ENCODE data around the gene UBAC2. TPM values are rescaled to one million over a fixed set of nuclear protein-coding genes. Genes with fewer than 3 reads are reported as not detected.

Gene UBAC2
- polyA plus RNA-seq, 3 donors = 98.7 to 109 (median 101) TPM

DNA sequence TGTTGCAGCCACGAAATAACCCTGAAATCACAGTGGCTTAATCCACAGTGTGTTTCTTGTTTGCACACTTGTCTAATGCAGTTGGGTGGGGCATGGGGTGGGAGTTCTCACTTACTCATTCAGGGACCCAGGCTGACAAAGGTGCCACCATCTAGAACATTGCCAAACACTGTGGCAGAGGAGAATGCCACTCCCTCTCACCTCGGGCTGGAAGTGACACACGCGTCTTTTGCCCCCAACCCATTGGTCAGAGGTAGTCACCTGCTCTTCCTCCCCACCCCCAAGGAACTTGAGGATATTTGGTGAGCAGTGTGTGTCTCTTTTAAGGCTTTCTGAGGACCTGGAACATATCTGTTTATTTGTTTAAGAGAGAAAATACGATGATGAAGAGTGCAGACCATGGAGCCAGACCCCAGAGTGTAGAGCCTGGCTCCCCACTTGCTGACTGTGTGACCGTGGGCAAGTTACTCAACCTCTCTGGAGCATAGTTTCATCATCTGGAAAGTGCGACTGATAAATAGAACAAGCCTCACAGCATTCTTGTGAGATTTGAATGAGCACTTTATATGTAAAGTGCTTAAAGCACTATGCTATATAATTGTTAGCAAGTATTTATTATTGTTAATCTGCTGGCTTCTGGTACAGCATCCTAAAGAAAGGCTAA lies 89.2 kb downstream of the UBAC2 start:
- no peak for DNase-seq (ENCODE audit: low read depth in 3 of 3, low spot score in 2 of 3)

DNA sequence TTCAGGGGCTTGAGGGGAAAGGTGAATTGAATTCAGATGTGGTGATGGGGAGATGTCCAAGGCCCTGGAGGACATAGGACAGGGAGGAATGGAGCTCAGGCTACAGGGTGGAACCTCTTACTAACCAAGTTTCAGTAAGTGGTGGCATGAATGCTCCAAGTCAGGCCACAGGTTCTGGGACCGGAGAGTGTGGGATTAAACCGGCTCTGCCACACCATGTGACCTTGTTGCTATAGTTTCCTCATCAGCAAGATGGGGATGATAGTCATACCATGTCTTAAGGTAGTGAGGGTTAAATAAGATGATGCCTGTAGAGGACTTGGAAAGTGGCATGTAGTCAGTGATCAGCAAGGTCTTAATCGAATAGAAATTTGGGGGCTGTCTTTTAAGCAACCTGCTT lies 90.2 kb downstream of the UBAC2 start:
- DNase-seq (ENCODE audit: low read depth in 3 of 3, low spot score in 2 of 3) = no peak

DNA sequence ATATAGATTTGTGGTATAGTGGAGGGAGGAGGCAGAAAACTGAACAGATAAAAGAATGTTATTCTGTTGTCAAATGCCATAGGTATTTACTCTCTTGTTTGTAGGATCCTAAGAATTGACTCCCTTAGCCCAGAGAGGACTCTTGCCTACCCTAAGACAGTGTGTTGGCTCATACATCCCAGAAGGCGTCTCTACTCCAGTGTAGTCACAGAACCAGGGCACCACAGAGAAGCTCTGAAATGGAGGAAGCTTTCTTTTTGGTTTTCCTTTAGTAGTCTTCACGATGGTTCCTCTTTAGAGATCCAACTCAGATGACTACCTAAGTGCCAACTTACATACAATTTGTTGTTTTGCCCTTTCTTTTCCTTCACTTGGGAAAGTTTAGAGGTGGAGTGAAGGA lies 92.5 kb downstream of the UBAC2 start:
- no peak for DNase-seq (ENCODE audit: low read depth in 3 of 3, low spot score in 2 of 3)

GRCh38 chr13:99294198-99294597 lies 93.5 kb downstream of the UBAC2 start:
- DNase-seq (ENCODE audit: low read depth in 3 of 3, low spot score in 2 of 3) = no peak

DNA sequence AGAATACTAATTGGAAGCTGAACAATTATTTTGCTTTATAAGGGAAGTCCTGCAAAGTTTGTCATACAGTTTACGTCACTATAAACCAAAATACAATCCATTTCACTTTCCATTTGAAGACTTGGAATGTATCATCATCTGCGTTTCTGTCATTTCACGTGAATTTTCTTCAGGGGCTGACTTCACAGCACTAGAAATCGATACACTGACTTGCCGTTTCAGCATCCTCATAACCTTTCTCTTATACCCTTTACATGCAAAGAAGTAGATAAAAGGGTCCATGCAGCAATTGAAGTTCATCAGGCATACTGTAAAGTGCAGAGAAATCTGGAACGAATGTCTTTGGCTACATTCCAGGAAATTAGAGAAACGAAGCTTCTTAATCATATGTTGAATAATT lies 94.3 kb downstream of the UBAC2 start:
- no peak for DNase-seq (ENCODE audit: low read depth in 3 of 3, low spot score in 2 of 3)

GRCh38 chr13:99295488-99296252 lies 95.0 kb downstream of the UBAC2 start:
- DNase-seq (ENCODE audit: low read depth in 3 of 3, low spot score in 2 of 3) = no peak

- no peak for DNase-seq (ENCODE audit: low read depth in 3 of 3, low spot score in 2 of 3)
Measured at GRCh38 chr13:99296398-99296797, 95.7 kb downstream of the UBAC2 start.

- DNase-seq (ENCODE audit: low read depth in 3 of 3, low spot score in 2 of 3) = no peak
Measured at GRCh38 chr13:99297331-99297730, 96.7 kb downstream of the UBAC2 start.

DNA sequence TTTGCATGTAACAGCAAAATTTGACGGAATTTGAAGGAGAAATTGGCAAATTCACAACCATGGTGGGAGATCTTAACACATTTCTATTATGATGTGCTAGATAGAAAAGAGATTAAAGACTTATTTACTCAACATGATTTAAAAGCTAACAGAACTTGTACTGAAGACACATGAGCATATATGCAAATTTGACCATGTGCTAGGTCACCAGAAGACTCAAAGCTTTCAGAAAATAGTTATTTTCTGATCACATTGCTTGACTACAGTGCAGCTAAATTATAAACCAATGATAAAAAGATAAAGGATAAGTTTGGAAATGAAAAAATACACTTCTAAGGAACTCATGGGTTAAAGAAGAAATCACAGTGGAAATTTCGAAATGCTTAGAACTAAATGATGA lies 97.4 kb downstream of the UBAC2 start:
- DNase-seq (ENCODE audit: low read depth in 3 of 3, low spot score in 2 of 3) = no peak

- no peak for DNase-seq (ENCODE audit: low read depth in 3 of 3, low spot score in 2 of 3)
Measured at GRCh38 chr13:99299256-99299919, 98.7 kb downstream of the UBAC2 start.

DNA sequence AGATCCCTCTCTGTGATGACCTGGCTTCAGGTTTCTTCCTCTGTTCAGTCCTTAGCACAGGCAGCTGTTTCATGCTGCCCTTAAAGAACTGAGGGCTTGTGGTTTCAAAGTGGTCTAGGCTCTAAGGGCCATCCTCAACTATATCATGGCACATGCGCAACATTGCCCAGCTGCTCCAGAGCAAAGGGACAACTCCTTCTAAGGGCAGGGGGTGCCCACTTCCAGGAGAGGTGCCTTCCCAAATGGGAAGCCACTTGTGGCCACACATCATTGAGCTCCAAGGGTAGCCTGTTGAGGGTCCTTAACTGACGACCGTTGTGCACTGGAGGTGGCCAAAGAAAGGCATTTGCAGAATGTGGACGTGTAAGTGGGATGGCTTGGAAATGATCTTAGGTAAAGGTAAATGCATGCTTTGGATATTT lies 99.3 kb downstream of the UBAC2 start:
- no peak for DNase-seq (ENCODE audit: low read depth in 3 of 3, low spot score in 2 of 3)

DNA sequence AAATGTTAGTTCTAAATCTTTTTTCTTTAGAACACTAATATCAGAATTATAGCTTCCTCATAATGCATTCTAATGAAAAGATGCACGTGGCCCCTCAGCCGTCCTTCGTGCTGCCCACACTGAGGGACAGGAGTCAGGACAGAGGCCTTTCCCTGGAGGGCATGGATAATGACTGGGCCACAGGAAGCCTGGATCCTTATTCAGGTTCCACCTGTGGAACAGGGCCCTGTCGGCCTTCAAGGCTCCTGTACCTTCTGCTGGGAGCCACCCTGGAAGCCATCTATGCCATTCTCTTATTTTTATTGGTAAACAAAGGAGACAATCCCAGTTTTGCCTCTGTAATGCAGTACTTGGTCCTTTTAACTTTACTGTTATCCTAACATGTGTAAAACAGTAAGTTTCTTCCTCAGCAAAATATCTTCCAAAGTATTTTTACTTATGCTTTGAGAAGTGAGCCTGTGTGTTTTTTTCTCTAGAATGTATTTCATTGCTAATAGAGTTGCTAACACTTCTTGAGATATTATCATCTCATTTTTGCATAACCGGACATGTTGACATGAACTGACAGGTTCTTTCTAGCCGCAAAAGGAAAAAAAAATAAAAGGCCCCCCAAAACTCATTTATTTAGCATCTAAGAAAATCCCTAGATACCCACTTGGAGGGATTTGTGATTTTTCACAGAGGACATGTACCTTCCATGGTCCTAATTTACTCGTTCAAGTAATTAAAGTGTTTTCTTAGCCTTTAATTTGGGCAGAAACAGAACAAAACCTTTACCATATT lies 100.6 kb downstream of the UBAC2 start:
- DNase-seq (ENCODE audit: low read depth in 3 of 3, low spot score in 2 of 3) = no peak

GRCh38 chr13:99301913-99302636 lies 101.4 kb downstream of the UBAC2 start:
- no peak for DNase-seq (ENCODE audit: low read depth in 3 of 3, low spot score in 2 of 3)

- DNase-seq (ENCODE audit: low read depth in 3 of 3, low spot score in 2 of 3) = no peak
Measured at GRCh38 chr13:99302637-99303505, 102.2 kb downstream of the UBAC2 start.

GRCh38 chr13:99303863-99304521 lies 103.3 kb downstream of the UBAC2 start:
- no peak for DNase-seq (ENCODE audit: low read depth in 3 of 3, low spot score in 2 of 3)

DNA sequence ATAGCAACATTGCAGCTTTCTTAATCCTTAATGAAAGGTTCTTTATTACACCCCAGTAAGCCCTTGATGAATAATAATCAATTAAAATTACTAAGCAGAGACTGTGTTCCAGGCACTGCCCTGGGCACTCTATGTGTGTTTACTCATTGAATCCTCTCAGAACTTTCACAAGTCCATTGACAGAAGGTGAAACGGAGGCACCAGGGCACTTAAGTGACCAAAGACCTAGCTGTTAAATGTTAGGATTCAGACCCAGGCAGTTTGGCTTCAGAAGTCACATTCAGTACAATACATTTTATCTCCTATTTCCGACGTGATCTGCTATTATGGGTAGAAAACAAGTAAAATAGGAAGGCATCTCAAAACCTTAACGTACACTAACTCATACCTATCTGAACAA lies 103.9 kb downstream of the UBAC2 start:
- DNase-seq (ENCODE audit: low read depth in 3 of 3, low spot score in 2 of 3) = no peak

GRCh38 chr13:99305158-99305557 lies 104.5 kb downstream of the UBAC2 start:
- no peak for DNase-seq (ENCODE audit: low read depth in 3 of 3, low spot score in 2 of 3)

DNA sequence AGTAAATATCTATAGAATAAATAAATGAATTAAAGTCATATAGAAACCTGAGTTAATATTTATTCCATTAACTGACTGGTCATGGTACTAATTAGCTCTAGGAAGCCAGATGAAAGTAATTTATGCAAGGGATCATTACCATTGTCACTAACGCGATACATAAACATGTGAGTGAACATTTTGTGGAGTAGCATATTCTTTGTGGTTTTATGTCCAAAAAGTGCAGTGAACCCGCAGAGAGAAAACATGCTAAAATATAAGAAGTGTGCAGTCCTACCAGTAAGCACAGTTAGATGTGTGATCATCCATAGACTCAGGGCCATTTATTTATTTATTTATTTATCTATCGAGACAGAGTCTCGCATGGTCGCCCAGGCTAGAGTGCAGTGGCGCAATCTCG lies 104.9 kb downstream of the UBAC2 start:
- DNase-seq (ENCODE audit: low read depth in 3 of 3, low spot score in 2 of 3) = no peak

DNA sequence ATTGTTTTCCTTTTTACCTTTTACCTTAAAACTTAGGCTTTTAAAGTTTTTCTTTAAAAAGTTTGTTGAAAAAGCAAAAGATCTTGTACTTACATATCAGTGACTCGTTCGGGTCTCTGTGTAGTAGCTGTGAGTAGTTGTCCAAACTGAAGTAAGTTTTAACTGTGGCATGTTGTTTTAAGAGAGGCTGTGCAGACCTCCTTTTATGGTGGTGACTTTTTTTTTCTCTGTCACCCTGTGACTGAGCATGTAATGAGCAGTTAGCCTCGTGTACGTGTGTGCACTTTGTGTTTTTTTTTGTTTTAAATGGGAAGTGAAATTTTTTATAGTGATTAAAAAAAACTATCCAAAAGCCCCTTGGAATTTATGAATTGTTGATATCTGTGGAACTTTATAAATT lies 106.6 kb downstream of the UBAC2 start, which contains the start of gene GPR183:
Gene GPR183, minus strand, starts transcription at position 153 of the 400 bp plus-strand sequence. CDS start 11,254 bp downstream, outside the sequence.
- peak in 1 of 3 donors; percentile 27 for DNase-seq (ENCODE audit: low read depth in 3 of 3, low spot score in 2 of 3)
